B cell (primary cell): ENCODE results near the gene NLGN1.

Experiments used
- EZH2 ChIP-seq: IDR thresholded peaks from 2 replicates; pipeline ENCODE4 v1.6.1; 2012; ENCODE audit warnings: borderline replicate concordance, low read depth, mild to moderate bottlenecking, moderate library complexity, low read length; ENCODE audit not compliant: insufficient read depth, poor library complexity, severe bottlenecking
- TF ChIP-seq, protein P1 (sequence below): fragments of 200-600 bp; IDR thresholded peaks from one replicate; pipeline ENCODE4 v1.8.0; 2022; ENCODE audit warnings: antibody characterized with exemption, mild to moderate bottlenecking

DNA sequence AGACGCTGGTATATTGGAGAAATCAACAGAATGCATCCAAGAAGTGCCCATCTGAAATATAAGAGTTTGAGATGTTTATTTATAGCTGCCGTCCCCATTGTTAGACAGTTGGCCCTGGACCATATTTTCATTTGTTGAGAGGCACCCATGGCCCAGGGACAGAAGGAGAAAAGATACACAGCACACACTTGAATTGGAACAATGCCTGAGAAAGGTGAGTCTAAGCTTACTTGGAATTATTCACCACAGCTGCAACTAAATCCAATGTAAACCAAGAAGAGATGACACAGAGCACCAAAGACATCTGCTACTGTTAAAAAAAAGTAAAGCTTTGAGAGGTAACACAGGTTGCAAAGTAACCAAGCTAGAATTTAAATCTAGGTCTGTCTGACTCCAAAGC, 936.1 kb downstream of the NLGN1 start:
- TF ChIP-seq, protein P1, sequence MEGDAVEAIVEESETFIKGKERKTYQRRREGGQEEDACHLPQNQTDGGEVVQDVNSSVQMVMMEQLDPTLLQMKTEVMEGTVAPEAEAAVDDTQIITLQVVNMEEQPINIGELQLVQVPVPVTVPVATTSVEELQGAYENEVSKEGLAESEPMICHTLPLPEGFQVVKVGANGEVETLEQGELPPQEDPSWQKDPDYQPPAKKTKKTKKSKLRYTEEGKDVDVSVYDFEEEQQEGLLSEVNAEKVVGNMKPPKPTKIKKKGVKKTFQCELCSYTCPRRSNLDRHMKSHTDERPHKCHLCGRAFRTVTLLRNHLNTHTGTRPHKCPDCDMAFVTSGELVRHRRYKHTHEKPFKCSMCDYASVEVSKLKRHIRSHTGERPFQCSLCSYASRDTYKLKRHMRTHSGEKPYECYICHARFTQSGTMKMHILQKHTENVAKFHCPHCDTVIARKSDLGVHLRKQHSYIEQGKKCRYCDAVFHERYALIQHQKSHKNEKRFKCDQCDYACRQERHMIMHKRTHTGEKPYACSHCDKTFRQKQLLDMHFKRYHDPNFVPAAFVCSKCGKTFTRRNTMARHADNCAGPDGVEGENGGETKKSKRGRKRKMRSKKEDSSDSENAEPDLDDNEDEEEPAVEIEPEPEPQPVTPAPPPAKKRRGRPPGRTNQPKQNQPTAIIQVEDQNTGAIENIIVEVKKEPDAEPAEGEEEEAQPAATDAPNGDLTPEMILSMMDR, result no peak
- TF ChIP-seq EZH2, result no peak
